GM18517 (cell line): Measurements from ENCODE around the gene ALAS1.
A peak's percentile ranks its signal among the peaks of the same experiment; 100 is the strongest.
"Not testable (repeated sequence)": the region's sequence is repeated elsewhere in the genome, so short reads cannot be mapped to it uniquely, and the experiment has no call there.

ENCODE experiments used
- ATAC-seq: cut with Tn5 transposase; IDR thresholded peaks from one replicate; pipeline ENCODE4 v1.9.1; 2021; ENCODE audit warnings: mild to moderate bottlenecking, moderate library complexity; ENCODE audit not compliant: unreplicated experiment

The ALAS1 gene

DNA sequence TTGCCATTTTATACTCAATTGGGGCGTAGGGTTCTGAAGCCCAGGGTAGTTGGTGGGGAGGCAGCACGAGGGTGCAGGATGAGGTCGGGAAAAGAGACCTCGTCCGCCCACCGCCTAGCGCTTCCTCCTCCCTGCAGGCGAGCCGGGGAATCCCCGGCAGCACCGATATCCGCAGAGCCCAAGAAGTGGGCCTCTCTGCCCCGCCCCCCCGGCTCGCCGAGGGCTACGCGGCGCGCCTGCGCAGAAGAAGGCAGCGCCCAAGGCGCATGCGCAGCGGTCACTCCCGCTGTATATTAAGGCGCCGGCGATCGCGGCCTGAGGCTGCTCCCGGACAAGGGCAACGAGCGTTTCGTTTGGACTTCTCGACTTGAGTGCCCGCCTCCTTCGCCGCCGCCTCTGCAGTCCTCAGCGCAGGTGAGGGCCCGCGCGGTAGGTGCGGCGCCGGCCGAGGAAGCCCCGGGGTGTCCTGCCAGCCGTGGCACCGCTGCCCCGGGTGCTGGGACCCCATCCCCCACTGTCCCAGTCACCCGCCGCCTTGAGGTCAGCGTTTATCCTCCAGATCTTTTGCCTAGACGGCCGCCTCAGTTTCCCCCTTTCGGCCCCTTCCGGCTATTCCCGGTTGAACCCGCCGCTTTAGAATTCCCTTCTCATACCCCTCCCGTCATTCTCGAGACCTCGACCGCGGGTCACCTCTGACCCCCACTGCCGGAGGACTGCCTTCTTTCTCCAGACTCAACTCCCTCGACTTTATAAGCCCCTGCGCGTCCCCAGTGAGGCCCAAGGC is at the start of gene ALAS1:
Gene ALAS1 (plus strand): TSS at position 319 of the 784 bp plus-strand sequence. CDS start 1,082 bp downstream, outside the sequence.
- ATAC-seq: peak; percentile 68

DNA sequence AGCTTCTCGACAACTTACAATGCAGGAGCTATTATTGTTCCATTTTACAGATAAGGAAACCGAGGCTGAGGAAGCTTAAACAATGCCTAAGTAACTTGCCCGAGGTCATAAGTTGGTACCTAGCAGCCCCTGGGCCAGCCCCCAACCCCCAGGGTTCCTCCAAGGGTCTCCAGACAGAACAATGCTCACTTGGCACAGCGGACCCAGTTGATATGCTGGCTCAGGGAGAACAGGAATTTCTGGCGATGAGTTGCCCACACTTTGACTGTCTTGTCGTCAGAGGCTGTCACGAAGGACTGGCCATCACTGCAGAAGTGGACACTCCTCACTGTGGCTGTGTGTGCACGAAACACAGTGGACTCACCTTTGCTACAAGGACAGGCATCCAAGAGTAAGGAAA is 48.9 kb upstream of the ALAS1 start:
- no peak for ATAC-seq

- no peak for ATAC-seq
Measured at GRCh38 chr3:52149726-52150125, 48.2 kb upstream of the ALAS1 start.

GRCh38 chr3:52150357-52150756 is 47.6 kb upstream of the ALAS1 start:
- ATAC-seq: no peak

DNA sequence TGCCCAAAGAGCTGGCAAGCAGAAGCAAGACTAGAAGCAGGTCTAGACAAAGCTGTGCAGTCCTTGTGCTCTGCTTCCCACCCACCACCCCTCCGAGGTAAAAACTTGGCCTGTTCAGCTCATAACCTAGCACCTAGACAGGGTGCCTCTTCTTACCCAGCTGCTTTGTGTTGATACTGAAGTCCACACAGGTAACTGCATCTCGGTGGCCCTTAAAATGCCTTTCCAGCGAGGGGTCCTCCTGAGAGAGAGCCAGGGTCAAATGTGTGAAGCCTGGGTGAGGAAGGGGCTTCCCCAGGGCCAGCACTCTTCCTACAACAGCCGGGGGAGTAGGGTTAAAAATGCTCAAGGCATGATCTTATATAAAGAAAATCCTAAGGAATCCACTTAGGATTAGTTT is 47.1 kb upstream of the ALAS1 start:
- no peak for ATAC-seq

DNA sequence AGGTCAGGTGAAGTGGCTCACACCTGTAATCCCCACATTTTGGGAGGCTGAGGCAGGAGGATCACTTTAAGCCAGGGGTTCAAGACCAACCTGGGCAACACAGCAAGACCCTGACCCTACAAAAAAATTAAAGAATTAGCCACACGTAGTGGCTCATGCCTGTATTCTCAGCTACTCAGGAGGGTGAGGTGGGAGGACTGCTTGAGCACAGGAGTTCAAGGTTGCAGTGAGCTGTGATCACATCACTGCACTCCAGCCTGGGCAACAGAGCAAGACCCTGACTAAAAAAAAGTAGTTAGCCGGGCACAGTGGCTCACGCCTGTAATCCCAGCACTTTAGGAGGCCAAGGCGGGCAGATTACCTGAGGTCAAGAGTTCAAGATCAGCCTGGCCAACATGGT is 46.0 kb upstream of the ALAS1 start:
- ATAC-seq: not testable (repeated sequence)

- ATAC-seq: peak; percentile 5
Measured at GRCh38 chr3:52153389-52154096, 44.4 kb upstream of the ALAS1 start.

DNA sequence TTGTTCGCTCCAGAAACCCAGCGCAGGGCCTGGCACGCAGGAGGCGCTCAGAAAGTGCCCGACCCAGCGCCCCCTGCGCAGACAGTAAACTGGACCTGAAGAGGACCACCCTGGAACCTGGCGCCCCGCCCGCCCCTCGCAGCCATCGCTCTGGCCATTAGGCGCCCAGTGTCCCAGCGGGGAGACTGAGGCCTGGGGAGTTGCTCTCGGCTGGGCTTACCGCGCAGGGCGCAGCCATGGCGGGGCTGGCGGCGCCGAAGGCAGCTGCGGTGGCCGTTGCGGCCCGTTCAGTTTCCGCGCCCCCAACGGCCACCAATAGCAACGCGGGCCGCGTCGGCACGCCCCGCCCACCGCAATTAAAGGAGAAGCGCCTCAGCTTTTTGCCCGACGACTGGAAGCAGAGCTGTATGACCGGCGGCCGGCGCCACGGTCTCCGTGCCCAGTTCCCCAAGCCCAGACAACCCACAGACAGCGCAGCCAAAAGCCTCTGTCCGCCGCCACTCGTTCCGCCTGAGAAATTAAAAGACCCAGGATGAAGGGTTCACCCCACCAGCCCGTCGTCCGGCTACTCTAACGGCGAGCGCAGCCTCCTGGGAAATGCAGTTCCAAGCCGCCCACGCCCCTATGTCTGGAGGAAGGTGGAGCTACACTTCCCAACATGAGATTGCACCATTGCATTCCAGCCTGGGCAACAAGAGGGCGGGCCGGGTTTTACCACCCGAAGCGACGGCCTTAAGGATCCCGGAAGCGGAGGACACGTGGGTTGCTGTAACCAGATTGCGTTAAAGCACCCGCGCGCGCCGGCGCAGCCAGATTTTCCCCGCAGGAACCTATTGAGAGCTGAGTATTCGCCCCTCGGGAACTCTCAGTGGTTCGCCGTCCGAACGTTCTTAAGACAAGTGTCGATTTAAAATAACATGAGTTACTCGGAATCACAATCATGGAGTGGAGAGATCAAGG is 43.5 kb upstream of the ALAS1 start, which contains the start of gene POC1A:
Gene POC1A (minus strand): TSS at position 289 of the 960 bp plus-strand sequence. CDS start 51 bp downstream, at position 238.
- ATAC-seq: peak; percentile 79

DNA sequence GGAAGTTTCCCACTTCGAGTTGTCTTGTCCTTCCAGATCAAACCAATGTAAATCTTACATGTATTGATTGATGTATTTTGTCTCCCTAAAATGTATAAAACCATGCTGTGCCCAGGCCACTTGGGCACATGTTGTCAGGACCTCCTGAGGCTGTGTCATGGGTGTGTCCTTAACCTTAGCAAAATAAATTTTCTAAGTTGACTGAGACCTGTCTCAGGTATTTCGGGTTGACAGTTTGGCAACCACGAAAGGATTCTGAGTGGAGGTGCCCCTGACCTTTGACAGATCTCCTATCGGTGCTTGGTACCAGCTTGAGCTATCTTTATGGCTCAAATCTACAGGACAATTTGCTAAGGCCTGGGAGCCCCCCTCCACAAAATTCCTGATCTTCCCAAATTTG is 42.0 kb upstream of the ALAS1 start:
- ATAC-seq: no peak

- ATAC-seq: no peak
Measured at GRCh38 chr3:52159503-52159902, 38.5 kb upstream of the ALAS1 start.

DNA sequence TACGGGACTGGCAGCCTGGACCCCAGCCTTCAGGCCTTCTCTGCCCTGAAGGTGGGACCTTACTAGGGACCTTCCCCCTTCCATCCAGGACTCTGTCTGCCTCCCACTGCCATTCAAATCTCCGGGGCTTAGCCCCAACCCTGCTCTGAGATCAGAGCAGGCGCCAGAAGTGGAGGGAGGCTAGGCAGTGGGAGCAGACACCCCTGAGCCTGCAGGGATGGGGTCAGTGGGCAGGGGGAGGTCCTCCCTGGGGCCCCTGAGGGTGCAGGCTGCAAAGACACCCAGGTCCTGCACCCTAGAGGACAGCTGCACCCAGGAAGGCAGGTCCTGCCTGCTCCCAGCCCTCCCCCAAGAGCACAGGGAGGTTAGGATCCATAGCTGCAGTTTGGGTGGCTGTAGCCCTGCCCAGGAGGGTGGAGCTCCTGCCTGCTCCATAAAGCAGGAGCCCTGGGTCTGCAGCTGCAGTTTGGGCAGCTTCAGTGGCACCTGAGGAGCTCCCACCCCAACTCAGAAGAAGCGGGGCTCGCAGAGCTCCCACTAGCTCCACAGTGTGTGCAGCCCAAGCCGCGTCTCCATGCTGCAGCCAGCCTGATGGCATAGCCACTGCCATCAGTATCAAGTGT is 35.6 kb upstream of the ALAS1 start:
- ATAC-seq: no peak

DNA sequence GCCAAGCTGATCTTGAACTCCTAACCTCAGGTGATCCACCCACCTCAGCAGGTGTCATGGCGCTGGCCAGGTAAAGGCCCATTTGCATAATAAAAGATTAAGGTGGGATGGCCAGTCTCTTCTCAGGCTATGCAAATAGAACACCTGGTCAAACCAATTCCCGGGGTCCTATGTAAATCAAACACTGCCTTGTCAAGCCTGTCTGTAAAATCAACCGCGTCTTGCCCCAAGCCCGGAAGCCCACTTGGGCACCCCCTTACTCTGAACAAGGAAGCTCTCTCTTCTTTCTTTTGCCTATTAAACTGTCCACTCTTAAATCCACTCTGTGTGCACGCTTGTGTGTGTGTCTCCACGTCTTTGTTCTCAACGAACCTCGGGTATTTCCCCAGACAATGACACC is 30.7 kb upstream of the ALAS1 start:
- no peak for ATAC-seq

- not testable (repeated sequence) for ATAC-seq
Measured at GRCh38 chr3:52170217-52170616, 27.7 kb upstream of the ALAS1 start.

- ATAC-seq: no peak
Measured at GRCh38 chr3:52171514-52172261, 26.3 kb upstream of the ALAS1 start.

GRCh38 chr3:52172262-52172757 is 25.6 kb upstream of the ALAS1 start:
- no peak for ATAC-seq

DNA sequence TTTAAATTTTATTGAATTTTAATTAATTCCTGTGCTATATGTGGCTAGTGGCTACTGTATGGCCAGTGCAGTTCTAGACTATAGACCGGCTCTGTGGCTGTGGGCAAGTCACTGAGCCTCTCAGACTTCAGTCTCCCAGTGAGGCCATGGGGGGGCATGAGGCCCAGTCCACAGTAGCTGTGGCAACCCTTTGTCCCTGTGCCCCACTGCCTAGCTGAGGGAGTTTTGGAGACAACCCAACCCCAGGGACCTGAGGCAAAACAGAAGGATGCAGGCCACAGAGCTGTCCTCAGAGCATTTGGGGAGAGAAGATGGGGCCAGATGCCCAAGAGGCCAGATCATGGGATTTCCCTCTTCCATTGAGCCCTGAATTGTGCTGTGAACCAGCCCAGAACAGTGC is 24.9 kb upstream of the ALAS1 start:
- ATAC-seq: no peak

DNA sequence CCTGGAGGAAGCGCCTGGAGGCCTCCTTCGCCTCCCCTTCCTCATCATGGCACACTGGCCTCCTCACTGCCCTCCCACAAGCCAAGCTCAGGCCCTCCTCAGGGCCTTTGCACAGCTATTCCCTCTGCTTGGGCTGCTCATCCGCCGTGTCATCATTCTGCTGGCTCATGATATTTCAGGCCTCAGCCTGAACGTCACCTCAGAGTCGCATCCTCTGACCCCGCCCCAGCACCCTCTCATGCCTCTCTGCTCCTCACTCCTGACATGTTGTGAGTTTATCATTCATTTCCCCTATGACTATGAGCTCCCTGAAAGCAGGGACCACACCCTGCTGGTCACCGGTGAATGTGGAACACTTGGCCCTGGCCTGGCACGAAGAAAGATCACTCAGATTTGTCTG is 23.1 kb upstream of the ALAS1 start:
- no peak for ATAC-seq

- no peak for ATAC-seq
Measured at GRCh38 chr3:52175416-52176179, 22.4 kb upstream of the ALAS1 start.

DNA sequence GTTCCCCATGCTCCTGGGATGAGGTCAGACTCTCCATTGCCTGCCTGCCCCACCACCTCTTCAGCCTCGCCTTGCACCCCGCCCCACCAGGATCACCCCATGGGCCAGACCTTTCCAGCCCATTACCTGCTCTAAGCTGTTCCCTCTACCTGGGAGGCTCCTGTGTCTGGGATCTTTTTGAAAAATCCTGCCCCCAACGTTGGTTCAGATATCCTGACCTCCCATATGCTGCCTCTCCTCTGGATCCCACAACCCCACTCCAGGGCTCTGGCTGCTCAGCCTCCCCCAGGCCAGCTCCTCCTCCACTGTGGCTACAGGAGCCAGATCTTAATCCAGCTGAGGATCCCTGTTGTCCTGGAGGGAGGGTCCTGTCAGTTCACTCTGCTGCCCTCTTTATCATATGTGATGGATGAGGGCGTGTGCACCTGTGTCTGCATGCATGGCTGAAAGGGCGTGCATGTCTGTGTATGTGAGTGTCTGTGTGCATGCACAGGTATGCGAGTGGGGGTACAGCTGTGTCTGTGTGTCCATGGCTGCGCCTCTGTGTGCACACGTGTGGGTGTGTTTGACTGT is 21.7 kb upstream of the ALAS1 start:
- ATAC-seq: no peak
